GM12878 (cell line): ENCODE data around the gene ADCY5. TPM values are rescaled to one million over a fixed set of nuclear protein-coding genes. Genes with fewer than 3 reads are reported as not detected.

Source experiments
- ATAC-seq: fragments of 200-7000 bp; cut with Tn5 transposase; 3 replicates; pipeline ENCODE4 v1.9.1; 2020; ENCODE audit warnings: mild to moderate bottlenecking, moderate library complexity
- BruUV-seq: library from RNA; stranded (reverse); fragments of 400-500 nt; replicated peaks from 2 replicates; lab custom pipeline; 2021; lab: Mats Ljungman, UMichigan
- CTCF ChIA-PET: fragments of 300-600 bp; sonication (Branson Sonifier 250); formaldehyde crosslinking; extraction: SDS; loops from one replicate; lab custom pipeline; 2021; ENCODE audit warnings: inconsistent platforms; lab: Yijun Ruan, JAX
- POLR2A ChIA-PET: fragments of 350-600 bp; formaldehyde crosslinking; extraction: SDS; loops from one replicate; lab custom pipeline; 2021; ENCODE audit warnings: inconsistent platforms; lab: Charles Lee
- RAD21 ChIA-PET: fragments of 300-600 bp; sonication (Branson Sonifier 250); formaldehyde crosslinking; loops from one replicate; lab custom pipeline; 2023; ENCODE audit warnings: antibody characterized with exemption; ENCODE audit not compliant: unreplicated experiment; lab: Charles Lee
- SMC1A ChIA-PET: fragments of 300-600 bp; sonication (Branson Sonifier 250); formaldehyde crosslinking; loops from one replicate; lab custom pipeline; 2023; ENCODE audit not compliant: unreplicated experiment, uncharacterized antibody; lab: Charles Lee
- DNase-seq: peaks from one replicate; pipeline ENCODE4 v3.0.0-alpha.2; 2011; ENCODE audit warnings: low read depth, low spot score
- FAIRE-seq: peaks from 3 replicates; lab custom pipeline; 2011; peaks lifted over from hg19 to GRCh38; lab: Jason Lieb, UNC
- H2AFZ ChIP-seq: 2 replicates; pipeline ENCODE4 v1.6.0; 2011; ENCODE audit warnings: low read depth, low read length, control low read depth; ENCODE audit not compliant: control insufficient read depth
- H3K27ac ChIP-seq: 2 replicates; pipeline ENCODE4 v1.5.1; 2011; ENCODE audit warnings: control low read depth; ENCODE audit not compliant: control insufficient read depth, insufficient read depth
- H3K27me3 ChIP-seq, 2 experiments: replicated peaks in 1 of 2; 2 replicates each; pipeline versions ENCODE4 v1.6.0 to v1.6.1; 2011; ENCODE audit warnings: low read length in 1 of 2; ENCODE audit not compliant: control insufficient read depth in 2 of 2, insufficient read depth in 2 of 2
- H3K36me3 ChIP-seq, 2 experiments: 2 replicates each; pipeline ENCODE4 v1.5.1; 2011; ENCODE audit warnings: low read length in 1 of 2; ENCODE audit not compliant: control insufficient read depth in 2 of 2, insufficient read depth in 2 of 2
- H3K4me1 ChIP-seq: 2 replicates; pipeline ENCODE4 v1.6.1; 2011; ENCODE audit warnings: mild to moderate bottlenecking, low read length, moderate library complexity, mixed read lengths; ENCODE audit not compliant: control insufficient read depth, insufficient read depth
- H3K4me2 ChIP-seq: 2 replicates; pipeline ENCODE4 v1.6.0; 2011; ENCODE audit warnings: control low read depth; ENCODE audit not compliant: control insufficient read depth, insufficient read depth
- H3K4me3 ChIP-seq: fragments of 200-600 bp; sonication (generic); 2 replicates; pipeline ENCODE4 v1.5.1; 2016
- H3K79me2 ChIP-seq: 2 replicates; pipeline ENCODE4 v1.6.0; 2011; ENCODE audit warnings: low read length; ENCODE audit not compliant: control insufficient read depth, insufficient read depth
- H3K9ac ChIP-seq: 2 replicates; pipeline ENCODE4 v1.8.0; 2011; ENCODE audit warnings: low read length, control low read depth, mixed read lengths; ENCODE audit not compliant: control insufficient read depth, insufficient read depth
- H3K9me3 ChIP-seq: replicated peaks from 3 replicates; pipeline ENCODE4 v1.5.1; 2011; ENCODE audit warnings: mild to moderate bottlenecking, low read length; ENCODE audit not compliant: control insufficient read depth, insufficient read depth
- H4K20me1 ChIP-seq: 2 replicates; pipeline ENCODE4 v1.6.0; 2011; ENCODE audit not compliant: control insufficient read depth, insufficient read depth
- ASH2L ChIP-seq: fragments of 300-600, 200-600 bp; sonication (generic); IDR thresholded peaks from 2 replicates; pipeline ENCODE4 v1.6.1; 2017; ENCODE audit warnings: low read depth, mild to moderate bottlenecking, borderline replicate concordance
- CBX5 ChIP-seq: sonication (generic); IDR thresholded peaks from 2 replicates; pipeline ENCODE4 v1.6.1; 2016; ENCODE audit warnings: low read depth, moderate library complexity, mild to moderate bottlenecking, inconsistent platforms
- CREB1 ChIP-seq: IDR thresholded peaks from 2 replicates; pipeline ENCODE4 v1.6.1; 2012; ENCODE audit warnings: low read depth, mild to moderate bottlenecking, inconsistent platforms
- CREM ChIP-seq: IDR thresholded peaks from 2 replicates; pipeline ENCODE4 v1.6.1; 2014; ENCODE audit warnings: antibody characterized with exemption, low read depth
- DPF2 ChIP-seq: fragments of 450-650 bp; IDR thresholded peaks from 2 replicates; pipeline ENCODE4 v1.6.1; 2017; ENCODE audit warnings: mild to moderate bottlenecking
- EGR1 ChIP-seq, 2 experiments: IDR thresholded peaks; 1 replicate in 1 of 2; 2 replicates in 1 of 2; pipeline ENCODE4 v1.6.1; 2011 to 2012; ENCODE audit warnings: low read depth in 2 of 2, low read length in 2 of 2, borderline replicate concordance in 1 of 2, mild to moderate bottlenecking in 1 of 2, moderate library complexity in 1 of 2
- ETV6 ChIP-seq, 2 experiments: fragments of 450-650 bp in 1 of 2; IDR thresholded peaks in 1 of 2; conservative IDR thresholded peaks in 1 of 2; 2 replicates each; pipeline ENCODE4 v1.6.1; 2014; ENCODE audit warnings: antibody characterized with exemption in 1 of 2, borderline replicate concordance in 1 of 2, low read depth in 1 of 2, mild to moderate bottlenecking in 1 of 2, moderate library complexity in 1 of 2
- GATAD2B ChIP-seq: fragments of 450-650 bp; conservative IDR thresholded peaks from 2 replicates; pipeline ENCODE4 v1.6.1; 2017; ENCODE audit warnings: low read depth, mild to moderate bottlenecking, moderate library complexity
- JUNB ChIP-seq: IDR thresholded peaks from 2 replicates; pipeline ENCODE4 v1.6.1; 2016; ENCODE audit warnings: antibody characterized with exemption, mild to moderate bottlenecking
- MEF2B ChIP-seq: fragments of 450-650 bp; IDR thresholded peaks from 2 replicates; pipeline ENCODE4 v1.6.1; 2018; ENCODE audit warnings: mild to moderate bottlenecking, moderate library complexity; ENCODE audit not compliant: partially characterized antibody, poor library complexity, severe bottlenecking
- POU2F2 ChIP-seq: IDR thresholded peaks from 3 replicates; pipeline ENCODE4 v1.6.1; 2011; ENCODE audit warnings: low read depth, mild to moderate bottlenecking, low read length, borderline replicate concordance
- RAD51 ChIP-seq: fragments of 450-650 bp; IDR thresholded peaks from 2 replicates; pipeline ENCODE4 v1.6.1; 2016; ENCODE audit warnings: moderate library complexity, mild to moderate bottlenecking, inconsistent platforms
- RELA ChIP-seq: fragments of 450-650 bp; IDR thresholded peaks from 2 replicates; pipeline ENCODE4 v1.8.0; 2014; ENCODE audit warnings: borderline replicate concordance; ENCODE audit not compliant: partially characterized antibody
- SREBF2 ChIP-seq: IDR thresholded peaks from 2 replicates; pipeline ENCODE4 v1.6.1; 2012; ENCODE audit warnings: mild to moderate bottlenecking, low read length
- STAT1 ChIP-seq: fragments of 450-650 bp; conservative IDR thresholded peaks from 2 replicates; pipeline ENCODE4 v1.6.1; 2014; ENCODE audit warnings: antibody characterized with exemption, mild to moderate bottlenecking
- SUPT20H ChIP-seq: IDR thresholded peaks from 2 replicates; pipeline ENCODE4 v1.6.1; 2011; ENCODE audit warnings: low read depth, mild to moderate bottlenecking, low read length, moderate library complexity, borderline replicate concordance; ENCODE audit not compliant: control insufficient read depth
- WGBS: methylation state at CpG from one replicate; pipeline ENCODE4 v1.1.6; 2016; ENCODE audit warnings: low lambda C conversion rate; ENCODE audit not compliant: insufficient replicate concordance, insufficient coverage; ENCODE audit errors: missing lambda C conversion rate; 5-methylcytosine and 5-hydroxymethylcytosine counted together
- in situ Hi-C: fragments of 300-500 bp; cut with MboI; formaldehyde crosslinking; loops from 9 replicates; pipeline ENCODE4 v1.14.3; 2018; ENCODE audit warnings: mixed read lengths
- intact Hi-C: fragments of 100-400 bp; cut with micrococcal nuclease; formaldehyde crosslinking; loops from one replicate; pipeline ENCODE4 v1.14.2; 2022; ENCODE audit not compliant: unreplicated experiment
- polyA plus RNA-seq, 11 experiments: library from polyadenylated mRNA; depleted of rRNA in 4 of 11; unstranded in 6 of 11; stranded (reverse) in 5 of 11; fragments of >200 nt; fragmentation: Nextera tagmentation in 4 of 11; fragmentation: Illumina TruSeq in 1 of 11; extraction: Ambion mirVana in 4 of 11; extraction: Trizol in 1 of 11; gene quantifications; 1 replicate in 1 of 11; 2 replicates in 10 of 11; pipeline versions ENCODE4 v1.2.1 to v1.2.3, GENCODE V29; 2011 to 2016; ENCODE audit warnings: inconsistent platforms in 2 of 11, missing spikeins in 2 of 11, low read depth in 1 of 11
- total RNA-seq, 4 experiments: library from RNA; depleted of rRNA in 3 of 4; stranded (reverse); fragments of >200 nt in 3 of 4; fragmentation: Illumina TruSeq in 1 of 4; extraction: Trizol in 1 of 4; gene quantifications; 2 replicates each; pipeline versions ENCODE4 v1.2.1 to v1.2.3, GENCODE V29; 2013 to 2021

ADCY5 gene
- total and polyA plus RNA-seq, 10 of the 15 experiments (the other 5 are each of a cell fraction or from before 2014, with no cell fraction given), result under 0.01 to 0.24 (median 0.02) TPM; not detected in 4

DNA sequence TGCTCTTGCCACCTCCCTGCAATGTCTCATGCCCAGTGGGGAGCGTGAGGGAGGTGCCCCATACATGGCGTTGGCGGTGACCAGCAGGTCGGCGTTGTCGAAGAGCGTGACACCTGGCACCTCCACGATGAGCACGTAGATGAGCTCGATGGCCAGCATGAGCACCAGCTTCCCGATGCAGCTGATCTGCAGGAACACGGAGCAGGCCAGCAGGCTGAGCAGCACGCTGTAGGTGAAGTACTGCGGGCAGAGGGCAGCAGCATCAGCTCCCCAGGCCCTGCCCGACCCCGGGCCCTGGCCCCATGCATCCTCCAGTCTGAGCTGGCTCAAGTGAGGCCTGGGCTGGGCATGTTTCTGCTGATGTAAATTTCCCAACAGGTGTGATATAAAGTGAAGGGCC, 148.8 kb downstream of the ADCY5 start:
- no peak for ATAC-seq

DNA sequence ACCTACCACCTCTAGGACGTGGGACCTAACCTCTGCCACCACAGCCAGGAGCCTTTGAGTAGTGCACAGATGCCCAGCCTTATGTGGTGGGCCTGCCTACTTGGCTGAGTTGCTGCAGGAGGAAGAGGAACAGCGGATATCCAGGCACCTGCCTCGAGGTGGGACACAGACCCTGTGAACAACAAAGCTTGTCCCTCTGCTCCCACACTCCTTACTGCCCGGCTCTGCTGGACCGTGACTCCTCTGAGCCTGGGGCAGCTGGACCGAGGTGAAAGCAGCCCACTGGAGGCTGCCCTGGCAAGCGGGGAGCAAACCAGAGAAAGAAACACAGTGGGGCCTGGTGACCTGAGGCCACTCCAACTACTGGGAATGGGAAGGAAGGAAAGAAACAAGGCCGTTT, 149.3 kb downstream of the ADCY5 start:
- no peak overlapping the region for H3K27ac ChIP-seq
- WGBS, result 21% methylated on average over 8 of the region's 8 CpGs
- no peaks in the 10 kb centered on the region for H3K4me1 ChIP-seq
- H2AFZ ChIP-seq, result no peak overlapping the region
- CTCF ChIA-PET, result no interaction called here
- H3K36me3 ChIP-seq, result no peaks in the 10 kb centered on the region
- no peaks in the 10 kb centered on the region for H3K79me2 ChIP-seq
- no peak for DNase-seq
- RAD21 ChIA-PET, result no interaction called here
- no peaks in the 10 kb centered on the region for H3K9me3 ChIP-seq
- BruUV-seq, result no TSS peak
- intact Hi-C loops, result no loop called here
- in situ Hi-C loops, result no loop called here
- no peak for ATAC-seq
- no peak overlapping the region for H3K4me2 ChIP-seq
- no peaks in the 10 kb centered on the region for H4K20me1 ChIP-seq
- no peaks in the 10 kb centered on the region for H3K27me3 ChIP-seq
- no peak for TF ChIP-seq CREB1
- no peak for TF ChIP-seq STAT1
- TF ChIP-seq CBX5, result no peak
- TF ChIP-seq JUNB, result no peak
- TF ChIP-seq MEF2B, result no peak
- TF ChIP-seq SREBF2, result no peak
- TF ChIP-seq ETV6 (conservative IDR thresholded peaks at IDR 0.05 in 1 of 2, IDR thresholded peaks at IDR 0.05 in 1 of 2; ENCODE audit: borderline replicate concordance in 1 of 2, low read depth in 1 of 2), result no peak
- no peak for TF ChIP-seq GATAD2B
- TF ChIP-seq EGR1 (IDR thresholded peaks at IDR 0.05; ENCODE audit: borderline replicate concordance in 1 of 2, low read depth in 2 of 2, low read length in 2 of 2), result no peak
- no peak for TF ChIP-seq POU2F2
- no peak overlapping the region for H3K4me3 ChIP-seq
- no peak for FAIRE-seq
- H3K9ac ChIP-seq, result no peak overlapping the region
- POLR2A ChIA-PET, result no interaction called here
- SMC1A ChIA-PET, result no interaction called here

More for the DNA sequence above, 148.8 kb downstream of the ADCY5 start:
- Histone ChIP-seq H3K9me3 (no peaks in the 10 kb centered on the region), H3K4me1 (no peaks in the 10 kb centered on the region), H3K36me3 (no peaks in the 10 kb centered on the region), H3K9ac (no peak overlapping the region), H3K4me3 (no peak overlapping the region), H4K20me1 (no peaks in the 10 kb centered on the region), H3K4me2 (no peak overlapping the region), H3K79me2 (no peaks in the 10 kb centered on the region), H2AFZ (no peak overlapping the region), H3K27me3 (no peaks in the 10 kb centered on the region), H3K27ac (no peak overlapping the region)
- no TSS peak for BruUV-seq
- in situ Hi-C loops, result no loop called here
- ChIA-PET SMC1A (no interaction called here), CTCF (interaction anchor here (0.6 kb wide), 1 partner anchor 257 kb away, joined by 3 read pairs; no protein-coding TSS in a partner anchor), POLR2A (no interaction called here), RAD21 (no interaction called here)
- WGBS, result 73% methylated on average over 16 of the region's 16 CpGs
- FAIRE-seq, result no peak
- no peak for DNase-seq
- intact Hi-C loops, result no loop called here
- TF ChIP-seq DPF2 (no peak), ASH2L (no peak), CREM (no peak), SUPT20H (no peak), RELA (no peak), RAD51 (no peak)
- TF ChIP-seq, all 136 proteins: peak for 0
